Astrocyte of the spinal cord (primary cell): ENCODE data around the gene TMEM236.

Experiments used
- DNase-seq: peaks from one replicate; pipeline ENCODE4 v3.0.0; 2011; ENCODE audit warnings: low read depth, low spot score
- H3K4me3 ChIP-seq: 2 replicates; pipeline ENCODE4 v1.5.1; 2011; ENCODE audit warnings: low read depth, mild to moderate bottlenecking, low read length, moderate library complexity
- CTCF ChIP-seq: IDR thresholded peaks from 2 replicates; pipeline ENCODE4 v1.5.1; 2012; ENCODE audit warnings: low read depth, mild to moderate bottlenecking, low read length, inconsistent platforms
- in situ Hi-C: cut with HindIII; loops from 2 replicates; pipeline ENCODE4 v1.10.0; 2017; ENCODE audit warnings: low sequenced_read_pairs

TMEM236 gene

GRCh38 chr10:17768496-17768895, 16.5 kb downstream of the TMEM236 start:
- no peak for DNase-seq
- in situ Hi-C loops: no loop called here
- no peak overlapping the region for H3K4me3 ChIP-seq
- no peak for TF ChIP-seq CTCF

GRCh38 chr10:17768957-17769356, 17.0 kb downstream of the TMEM236 start:
- in situ Hi-C loops: no loop called here
- no peak for TF ChIP-seq CTCF
- H3K4me3 ChIP-seq: no peak overlapping the region
- DNase-seq: peak; percentile 14

- TF ChIP-seq CTCF: no peak
- H3K4me3 ChIP-seq: no peak overlapping the region
- DNase-seq: no peak
- in situ Hi-C loops: no loop called here
Measured at GRCh38 chr10:17771017-17771416, 19.0 kb downstream of the TMEM236 start.

- in situ Hi-C loops: no loop called here
- no peak overlapping the region for H3K4me3 ChIP-seq
- DNase-seq: no peak
- TF ChIP-seq CTCF: no peak
Measured at GRCh38 chr10:17779784-17780183, 27.8 kb downstream of the TMEM236 start.

- DNase-seq: no peak
- TF ChIP-seq CTCF: no peak
- H3K4me3 ChIP-seq: no peak overlapping the region
- in situ Hi-C loops: no loop called here
Measured at GRCh38 chr10:17780727-17781126, 28.7 kb downstream of the TMEM236 start.

GRCh38 chr10:17781856-17782255, 29.9 kb downstream of the TMEM236 start:
- no peak overlapping the region for H3K4me3 ChIP-seq
- no peak for TF ChIP-seq CTCF
- DNase-seq: no peak
- in situ Hi-C loops: no loop called here

- in situ Hi-C loops: no loop called here
- H3K4me3 ChIP-seq: no peak overlapping the region
- DNase-seq: peak; percentile 13
- TF ChIP-seq CTCF: no peak
Measured at GRCh38 chr10:17782921-17783665, 31.1 kb downstream of the TMEM236 start.
